K562 (cell line): Measurements from ENCODE around the gene IGSF21. TPM values are rescaled to one million over a fixed set of nuclear protein-coding genes. Genes with fewer than 3 reads are reported as not detected.

Experiments
- ATAC-seq: fragments of 200-7000 bp; cut with Tn5 transposase; 3 replicates; pipeline ENCODE4 v1.9.1; 2020; ENCODE audit warnings: moderate library complexity
- BruUV-seq: library from RNA; stranded (reverse); fragments of 400-500 nt; replicated peaks from 2 replicates; lab custom pipeline; 2021; lab: Mats Ljungman, UMichigan
- CTCF ChIA-PET: fragments of 300-600 bp; formaldehyde crosslinking; extraction: SDS; loops from one replicate; lab custom pipeline; 2021; ENCODE audit warnings: low intra/inter-chr PET ratio; lab: Yijun Ruan, JAX
- POLR2A ChIA-PET: fragments of 300-600, 350-650 bp; sonication (Branson Sonifier 250); formaldehyde crosslinking; extraction: SDS; loops from one replicate; lab custom pipeline; 2021; ENCODE audit warnings: antibody characterized with exemption, inconsistent platforms; lab: Yijun Ruan, JAX
- DNase-seq, 4 experiments: peaks; one replicate each; pipeline versions ENCODE4 v3.0.0 to v3.0.0-alpha.2; 2011 to 2018; ENCODE audit warnings: low spot score in 3 of 4, mixed read lengths in 3 of 4; ENCODE audit errors: extremely low read depth in 1 of 4
- FAIRE-seq: peaks from 2 replicates; lab custom pipeline; 2011; peaks lifted over from hg19 to GRCh38; lab: Jason Lieb, UNC
- H2AFZ ChIP-seq: 2 replicates; pipeline ENCODE4 v1.6.0; 2011; ENCODE audit warnings: low read depth, low read length, control low read depth, inconsistent platforms
- H3K27ac ChIP-seq: fragments of 200-600 bp; 3 replicates; pipeline ENCODE4 v1.8.0; 2011; ENCODE audit warnings: low read depth, mild to moderate bottlenecking, control low read depth, inconsistent platforms, low read length, moderate library complexity, mixed read lengths; ENCODE audit errors: extremely low read depth
- H3K27me3 ChIP-seq, 2 experiments: fragments of 300-600 bp in 1 of 2; 2 replicates in 1 of 2; 3 replicates in 1 of 2; pipeline versions ENCODE4 v1.6.0 to v1.8.0; 2011; ENCODE audit warnings: inconsistent platforms in 2 of 2, low read length in 2 of 2, mild to moderate bottlenecking in 1 of 2, mixed read lengths in 1 of 2, moderate library complexity in 1 of 2; ENCODE audit not compliant: control insufficient read depth in 2 of 2, insufficient read depth in 2 of 2
- H3K36me3 ChIP-seq: fragments of 300-600 bp; 3 replicates; pipeline ENCODE4 v1.8.0; 2011; ENCODE audit warnings: mild to moderate bottlenecking, low read length, inconsistent platforms; ENCODE audit not compliant: control insufficient read depth, insufficient read depth
- H3K4me1 ChIP-seq, 2 experiments: fragments of 200-600 bp in 1 of 2; replicated peaks in 1 of 2; 2 replicates in 1 of 2; 3 replicates in 1 of 2; pipeline versions ENCODE4 v1.5.1 to v1.8.0; 2011; ENCODE audit warnings: inconsistent platforms in 2 of 2, low read length in 2 of 2, mild to moderate bottlenecking in 1 of 2, mixed read lengths in 1 of 2, moderate library complexity in 1 of 2; ENCODE audit not compliant: control insufficient read depth in 2 of 2, insufficient read depth in 2 of 2
- H3K4me2 ChIP-seq: 2 replicates; pipeline ENCODE4 v1.6.1; 2011; ENCODE audit warnings: low read length, control low read depth, inconsistent platforms, mixed read lengths; ENCODE audit not compliant: insufficient read depth
- H3K4me3 ChIP-seq: fragments of 200-600 bp; sonication (generic), shearing (Covaris generic); 2 replicates; pipeline ENCODE4 v1.5.1; 2016; ENCODE audit warnings: control low read depth, inconsistent platforms
- H3K79me2 ChIP-seq: fragments of 200-600 bp; 3 replicates; pipeline ENCODE4 v1.8.0; 2011; ENCODE audit warnings: low read length, inconsistent platforms; ENCODE audit not compliant: control insufficient read depth, insufficient read depth
- H3K9ac ChIP-seq, 2 experiments: 2 replicates each; pipeline versions ENCODE4 v1.6.0 to v1.6.1; 2011; ENCODE audit warnings: low read depth in 2 of 2, low read length in 2 of 2, control low read depth in 1 of 2, inconsistent platforms in 1 of 2, mild to moderate bottlenecking in 1 of 2, mixed read lengths in 1 of 2; ENCODE audit not compliant: insufficient read depth in 1 of 2
- H3K9me1 ChIP-seq: one replicate; pipeline ENCODE4 v1.6.0; 2011; ENCODE audit warnings: inconsistent platforms, mild to moderate bottlenecking, low read length, moderate library complexity; ENCODE audit not compliant: control insufficient read depth, insufficient read depth
- H3K9me3 ChIP-seq: replicated peaks from 2 replicates; pipeline ENCODE4 v1.5.1; 2011; ENCODE audit warnings: low read depth, low read length, inconsistent platforms; ENCODE audit not compliant: control insufficient read depth, insufficient read depth
- H4K20me1 ChIP-seq: replicated peaks from 2 replicates; pipeline ENCODE4 v1.6.1; 2011; ENCODE audit warnings: low read length, inconsistent platforms, mixed read lengths; ENCODE audit not compliant: control insufficient read depth, insufficient read depth
- COPS2 ChIP-seq: fragments of 450-650 bp; conservative IDR thresholded peaks from 2 replicates; pipeline ENCODE4 v1.6.1; 2016; ENCODE audit warnings: mild to moderate bottlenecking, moderate library complexity
- GABPB1 ChIP-seq: sonication (generic); formaldehyde crosslinking; IDR thresholded peaks from 2 replicates; pipeline ENCODE4 v1.8.0; 2022; ENCODE audit warnings: mild to moderate bottlenecking, missing genetic modification reagents
- HDAC6 ChIP-seq: IDR thresholded peaks from 2 replicates; pipeline ENCODE4 v1.6.1; 2012; ENCODE audit warnings: low read depth, mild to moderate bottlenecking, control low read depth, inconsistent platforms, low read length, moderate library complexity
- MCM5 ChIP-seq: fragments of 450-650 bp; IDR thresholded peaks from 2 replicates; pipeline ENCODE4 v1.6.1; 2016; ENCODE audit warnings: low read depth
- MXI1 ChIP-seq: IDR thresholded peaks from 2 replicates; pipeline ENCODE4 v1.6.1; 2011; ENCODE audit warnings: low read depth, mild to moderate bottlenecking, improper control_type of control experiment, low read length
- NR3C1 ChIP-seq: sonication (generic); formaldehyde crosslinking; IDR thresholded peaks from 2 replicates; pipeline ENCODE4 v1.8.1; 2022; ENCODE audit warnings: missing genetic modification reagents
- POLR2H ChIP-seq: IDR thresholded peaks from 2 replicates; pipeline ENCODE4 v1.6.1; 2016; ENCODE audit warnings: missing genetic modification characterization, low read depth, mild to moderate bottlenecking, control low read depth, missing compliant biosample characterization, moderate library complexity
- POU5F1 ChIP-seq: fragments of 150-350 bp; IDR thresholded peaks from 2 replicates; pipeline ENCODE4 v1.6.1; 2014; ENCODE audit warnings: borderline replicate concordance, low read length, low read depth, mild to moderate bottlenecking; ENCODE audit not compliant: partially characterized antibody
- PYGO2 ChIP-seq: fragments of 450-650 bp; IDR thresholded peaks from 2 replicates; pipeline ENCODE4 v1.6.1; 2016; ENCODE audit warnings: mild to moderate bottlenecking, missing genetic modification characterization, moderate library complexity, missing compliant biosample characterization
- RFX7 ChIP-seq: fragments of 250-450 bp; sonication (Bioruptor Pico); IDR thresholded peaks from 2 replicates; pipeline ENCODE4 v1.5.1; 2021; ENCODE audit warnings: mild to moderate bottlenecking
- SUPT5H ChIP-seq: fragments of 450-650 bp; IDR thresholded peaks from 2 replicates; pipeline ENCODE4 v1.6.1; 2016
- U2AF2 ChIP-seq: fragments of 200-400 bp; formaldehyde crosslinking; optimal IDR thresholded peaks from 2 replicates; pipeline ENCODE3; 2017; ENCODE audit warnings: low read depth, mild to moderate bottlenecking, low read length
- ZNF197 ChIP-seq: fragments of 200-800 bp; sonication (Bioruptor generic); IDR thresholded peaks from 2 replicates; pipeline ENCODE4 v1.6.1; 2016; ENCODE audit warnings: low read depth, missing genetic modification characterization, missing compliant biosample characterization
- ZNF586 ChIP-seq: fragments of 450-650 bp; formaldehyde crosslinking; conservative IDR thresholded peaks from 2 replicates; pipeline ENCODE4 v1.4.0; 2020; ENCODE audit warnings: mild to moderate bottlenecking, moderate library complexity
- WGBS: fragments of 100-300 bp; shearing (Covaris generic); methylation state at CpG from one replicate; pipeline ENCODE4 v1.1.6; 2016; ENCODE audit warnings: low coverage, mixed read lengths; ENCODE audit not compliant: insufficient coverage; ENCODE audit errors: missing lambda C conversion rate; 5-methylcytosine and 5-hydroxymethylcytosine counted together
- in situ Hi-C: fragments of 300-500 bp; cut with MboI; formaldehyde crosslinking; loops from 4 replicates; pipeline ENCODE4 v1.15.0; 2018; ENCODE audit warnings: inconsistent platforms, mixed read lengths
- intact Hi-C: fragments of 100-400 bp; cut with micrococcal nuclease; formaldehyde crosslinking; loops from 2 replicates; pipeline ENCODE4 v1.14.2; 2022
- polyA plus RNA-seq, 8 experiments: library from polyadenylated mRNA; depleted of rRNA in 4 of 8; stranded (reverse) in 5 of 8; unstranded in 3 of 8; fragments of >200 nt; fragmentation: Nextera tagmentation in 2 of 8; fragmentation: Illumina TruSeq in 1 of 8; extraction: Ambion mirVana in 2 of 8; extraction: Trizol in 1 of 8; gene quantifications; 2 replicates each; pipeline versions ENCODE4 v1.2.1 to v1.2.3, GENCODE V29; 2011 to 2014; ENCODE audit warnings: inconsistent platforms in 1 of 8, missing spikeins in 1 of 8
- total RNA-seq, 7 experiments: library from RNA; depleted of rRNA in 6 of 7; stranded (reverse); fragments of >200 nt in 6 of 7; fragmentation: Illumina TruSeq in 2 of 7; extraction: Trizol in 2 of 7; gene quantifications; 2 replicates each; pipeline versions ENCODE4 v1.2.1 to v1.2.3, GENCODE V29; 2011 to 2021; ENCODE audit warnings: low replicate concordance in 1 of 7
- TF ChIP-seq, protein P1 (sequence below): sonication (generic); formaldehyde crosslinking; IDR thresholded peaks from 2 replicates; pipeline ENCODE4 v1.8.1; 2022; ENCODE audit warnings: missing genetic modification reagents
- TF ChIP-seq, protein P2 (sequence below): fragments of 250-450 bp; sonication (Bioruptor Pico); IDR thresholded peaks from 2 replicates; pipeline ENCODE4 v1.8.0; 2021; ENCODE audit warnings: moderate library complexity, mild to moderate bottlenecking, inconsistent platforms
- TF ChIP-seq, protein P3 (sequence below): fragments of 150-350 bp; IDR thresholded peaks from 2 replicates; pipeline ENCODE4 v1.6.1; 2014; ENCODE audit warnings: low read depth, mild to moderate bottlenecking, low read length, borderline replicate concordance

The IGSF21 gene
- total and polyA plus RNA-seq, 9 of the 15 experiments (the other 6 are each of a cell fraction or from before 2014, with no cell fraction given): not detected

DNA sequence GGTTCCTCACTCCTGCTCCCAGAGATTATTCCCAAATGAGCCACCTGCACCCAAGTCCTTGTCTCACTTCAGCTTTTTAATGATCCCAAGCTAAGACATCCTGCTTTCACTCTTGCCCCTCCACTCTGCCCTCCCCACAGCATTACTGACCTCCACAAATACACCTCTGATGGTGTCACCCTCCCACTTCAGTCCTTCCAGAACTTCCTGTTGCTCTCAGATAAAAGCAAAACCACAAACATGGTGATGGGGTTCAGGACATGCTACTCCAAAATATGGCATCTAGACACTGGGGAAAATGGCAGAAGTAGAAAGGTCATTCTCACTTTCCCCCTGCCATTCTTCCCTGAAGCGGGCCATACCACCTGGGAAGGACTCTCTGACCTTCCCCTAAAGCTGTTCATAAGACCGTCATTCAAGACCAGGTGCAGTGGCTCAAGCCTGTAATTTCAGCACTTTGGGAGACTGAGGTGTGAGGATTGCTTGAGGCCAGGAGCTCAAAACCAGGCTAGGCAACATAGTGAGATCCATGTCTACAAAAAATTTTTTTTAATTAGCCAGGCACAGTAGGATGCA, 307.4 kb downstream of the IGSF21 start:
- POLR2A ChIA-PET: interaction anchor here (0.6 to 1.0 kb wide), 3 partner anchors 9 to 66 kb away, joined by 3 to 4 read pairs (median 4); no protein-coding TSS in a partner anchor
- in situ Hi-C loops: no loop called here
- TF ChIP-seq U2AF2 (no peak), NR3C1 (CRISPR knock-in tag) (no peak), ZNF586 (CRISPR knock-in tag) (no peak), COPS2 (no peak), ZNF197 (peak; percentile 84; the same call in 1 of the 2 replicates), POLR2H (tag) (no peak), PYGO2 (no peak), RFX7 (CRISPR knock-in tag) (no peak), SUPT5H (no peak), HDAC6 (no peak), MXI1 (no peak), POU5F1 (no peak), GABPB1 (CRISPR knock-in tag) (no peak), MCM5 (no peak)
- TF ChIP-seq, protein P1, sequence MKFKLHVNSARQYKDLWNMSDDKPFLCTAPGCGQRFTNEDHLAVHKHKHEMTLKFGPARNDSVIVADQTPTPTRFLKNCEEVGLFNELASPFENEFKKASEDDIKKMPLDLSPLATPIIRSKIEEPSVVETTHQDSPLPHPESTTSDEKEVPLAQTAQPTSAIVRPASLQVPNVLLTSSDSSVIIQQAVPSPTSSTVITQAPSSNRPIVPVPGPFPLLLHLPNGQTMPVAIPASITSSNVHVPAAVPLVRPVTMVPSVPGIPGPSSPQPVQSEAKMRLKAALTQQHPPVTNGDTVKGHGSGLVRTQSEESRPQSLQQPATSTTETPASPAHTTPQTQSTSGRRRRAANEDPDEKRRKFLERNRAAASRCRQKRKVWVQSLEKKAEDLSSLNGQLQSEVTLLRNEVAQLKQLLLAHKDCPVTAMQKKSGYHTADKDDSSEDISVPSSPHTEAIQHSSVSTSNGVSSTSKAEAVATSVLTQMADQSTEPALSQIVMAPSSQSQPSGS (CRISPR knock-in tag): no peak
- TF ChIP-seq, protein P2, sequence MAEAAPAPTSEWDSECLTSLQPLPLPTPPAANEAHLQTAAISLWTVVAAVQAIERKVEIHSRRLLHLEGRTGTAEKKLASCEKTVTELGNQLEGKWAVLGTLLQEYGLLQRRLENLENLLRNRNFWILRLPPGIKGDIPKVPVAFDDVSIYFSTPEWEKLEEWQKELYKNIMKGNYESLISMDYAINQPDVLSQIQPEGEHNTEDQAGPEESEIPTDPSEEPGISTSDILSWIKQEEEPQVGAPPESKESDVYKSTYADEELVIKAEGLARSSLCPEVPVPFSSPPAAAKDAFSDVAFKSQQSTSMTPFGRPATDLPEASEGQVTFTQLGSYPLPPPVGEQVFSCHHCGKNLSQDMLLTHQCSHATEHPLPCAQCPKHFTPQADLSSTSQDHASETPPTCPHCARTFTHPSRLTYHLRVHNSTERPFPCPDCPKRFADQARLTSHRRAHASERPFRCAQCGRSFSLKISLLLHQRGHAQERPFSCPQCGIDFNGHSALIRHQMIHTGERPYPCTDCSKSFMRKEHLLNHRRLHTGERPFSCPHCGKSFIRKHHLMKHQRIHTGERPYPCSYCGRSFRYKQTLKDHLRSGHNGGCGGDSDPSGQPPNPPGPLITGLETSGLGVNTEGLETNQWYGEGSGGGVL (CRISPR knock-in tag): no peak
- TF ChIP-seq, protein P3, sequence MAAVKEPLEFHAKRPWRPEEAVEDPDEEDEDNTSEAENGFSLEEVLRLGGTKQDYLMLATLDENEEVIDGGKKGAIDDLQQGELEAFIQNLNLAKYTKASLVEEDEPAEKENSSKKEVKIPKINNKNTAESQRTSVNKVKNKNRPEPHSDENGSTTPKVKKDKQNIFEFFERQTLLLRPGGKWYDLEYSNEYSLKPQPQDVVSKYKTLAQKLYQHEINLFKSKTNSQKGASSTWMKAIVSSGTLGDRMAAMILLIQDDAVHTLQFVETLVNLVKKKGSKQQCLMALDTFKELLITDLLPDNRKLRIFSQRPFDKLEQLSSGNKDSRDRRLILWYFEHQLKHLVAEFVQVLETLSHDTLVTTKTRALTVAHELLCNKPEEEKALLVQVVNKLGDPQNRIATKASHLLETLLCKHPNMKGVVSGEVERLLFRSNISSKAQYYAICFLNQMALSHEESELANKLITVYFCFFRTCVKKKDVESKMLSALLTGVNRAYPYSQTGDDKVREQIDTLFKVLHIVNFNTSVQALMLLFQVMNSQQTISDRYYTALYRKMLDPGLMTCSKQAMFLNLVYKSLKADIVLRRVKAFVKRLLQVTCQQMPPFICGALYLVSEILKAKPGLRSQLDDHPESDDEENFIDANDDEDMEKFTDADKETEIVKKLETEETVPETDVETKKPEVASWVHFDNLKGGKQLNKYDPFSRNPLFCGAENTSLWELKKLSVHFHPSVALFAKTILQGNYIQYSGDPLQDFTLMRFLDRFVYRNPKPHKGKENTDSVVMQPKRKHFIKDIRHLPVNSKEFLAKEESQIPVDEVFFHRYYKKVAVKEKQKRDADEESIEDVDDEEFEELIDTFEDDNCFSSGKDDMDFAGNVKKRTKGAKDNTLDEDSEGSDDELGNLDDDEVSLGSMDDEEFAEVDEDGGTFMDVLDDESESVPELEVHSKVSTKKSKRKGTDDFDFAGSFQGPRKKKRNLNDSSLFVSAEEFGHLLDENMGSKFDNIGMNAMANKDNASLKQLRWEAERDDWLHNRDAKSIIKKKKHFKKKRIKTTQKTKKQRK: no peak

More for the DNA sequence above, 307.4 kb downstream of the IGSF21 start:
- ATAC-seq (peak; percentile 57), FAIRE-seq (peak; percentile 68), DNase-seq (peak in 2 of 4 experiments; percentile 30 to 34)
- no peaks in the 10 kb centered on the region for H3K9me1 ChIP-seq
- CTCF ChIA-PET: no interaction called here
- intact Hi-C loops: no loop called here
- H3K4me3 ChIP-seq: no peak overlapping the region
- H3K79me2 ChIP-seq: no peaks in the 10 kb centered on the region
- H3K9ac ChIP-seq: peak overlapping the region in 1 of 2 experiments; percentile 23; a peak in 1 of 4 replicates
- no peaks in the 10 kb centered on the region for H4K20me1 ChIP-seq
- peaks cover 12 to 64% of the 10 kb centered on the region in 2 experiments; a peak in 4 of 5 replicates for H3K4me1 ChIP-seq
- H3K9me3 ChIP-seq: peaks cover 19% of the 10 kb centered on the region
- H3K27me3 ChIP-seq: no peaks in the 10 kb centered on the region
- no TSS peak for BruUV-seq
- H3K36me3 ChIP-seq: no peaks in the 10 kb centered on the region
- 2% methylated on average over 2 of the region's 2 CpGs for WGBS
- peak overlapping the region; percentile 53 for H3K4me2 ChIP-seq
- H2AFZ ChIP-seq: peak overlapping the region; percentile 49; the same call in 1 of the 2 replicates
- H3K27ac ChIP-seq: peak overlapping the region; percentile 64
